Endothelial cell of hepatic sinusoid (primary cell): Measurements from ENCODE around the gene RNU1-3.
"Not testable (repeated sequence)": the region's sequence is repeated elsewhere in the genome, so short reads cannot be mapped to it uniquely, and the experiment has no call there.

Experiments used
- in situ Hi-C: cut with HindIII; loops from 2 replicates; pipeline ENCODE4 v1.10.0; 2017; ENCODE audit warnings: low sequenced_read_pairs

RNU1-3 gene

DNA sequence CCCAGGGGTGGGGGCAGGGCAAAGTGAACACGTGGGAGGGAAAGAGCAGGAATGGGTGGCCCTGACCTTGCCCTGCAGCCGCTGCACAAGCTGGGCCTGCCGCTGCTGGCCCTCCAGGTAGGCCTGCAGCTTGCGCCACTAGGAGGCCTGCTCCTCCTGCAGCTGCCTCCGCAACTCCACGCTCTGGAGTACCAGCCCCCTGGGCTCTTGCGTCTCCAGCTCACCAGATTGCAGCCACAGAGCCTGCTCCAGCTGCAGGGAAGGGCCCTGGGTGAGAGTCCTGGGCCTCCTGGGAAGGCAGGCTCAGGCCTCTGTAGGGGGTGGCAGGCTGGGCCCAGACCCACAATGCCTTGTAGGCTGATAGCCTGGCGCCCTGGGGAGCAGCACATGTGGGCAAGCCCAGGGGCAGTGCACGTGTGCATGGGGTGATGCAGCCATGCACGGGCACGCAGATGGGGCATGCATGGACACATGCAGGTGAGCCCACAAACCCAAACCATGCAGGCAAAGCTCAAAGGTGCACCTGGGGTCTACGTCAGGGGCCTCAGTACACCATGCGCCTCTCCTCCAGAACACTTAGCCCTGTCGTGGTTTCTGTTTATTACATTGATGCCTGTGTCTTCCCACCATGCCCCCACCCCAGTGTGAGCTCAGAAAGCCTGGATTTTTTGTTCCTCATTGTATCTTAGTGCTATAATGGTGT, 9.6 kb downstream of the RNU1-3 start:
- in situ Hi-C loops: not testable (repeated sequence)

DNA sequence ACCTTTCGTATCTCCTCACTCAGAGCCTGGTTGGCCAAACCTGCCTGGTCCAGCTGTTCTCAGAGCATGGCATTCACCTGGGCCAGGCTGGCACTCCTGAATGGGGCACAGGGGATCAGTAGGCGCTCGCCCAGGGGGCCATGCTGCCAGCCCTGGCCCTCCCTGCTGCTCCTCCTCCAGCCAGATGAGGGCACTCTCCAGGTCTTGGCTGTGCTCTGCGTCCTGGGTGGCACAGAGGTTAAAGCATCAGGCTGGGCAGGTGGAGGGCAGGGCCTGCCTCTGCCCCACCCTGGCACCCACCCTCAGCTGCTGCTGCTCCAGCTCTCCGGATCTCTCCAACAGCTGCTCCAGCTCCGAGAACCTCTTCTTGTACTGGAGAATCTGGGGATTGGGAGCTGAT, 10.2 kb downstream of the RNU1-3 start:
- in situ Hi-C loops: not testable (repeated sequence)

DNA sequence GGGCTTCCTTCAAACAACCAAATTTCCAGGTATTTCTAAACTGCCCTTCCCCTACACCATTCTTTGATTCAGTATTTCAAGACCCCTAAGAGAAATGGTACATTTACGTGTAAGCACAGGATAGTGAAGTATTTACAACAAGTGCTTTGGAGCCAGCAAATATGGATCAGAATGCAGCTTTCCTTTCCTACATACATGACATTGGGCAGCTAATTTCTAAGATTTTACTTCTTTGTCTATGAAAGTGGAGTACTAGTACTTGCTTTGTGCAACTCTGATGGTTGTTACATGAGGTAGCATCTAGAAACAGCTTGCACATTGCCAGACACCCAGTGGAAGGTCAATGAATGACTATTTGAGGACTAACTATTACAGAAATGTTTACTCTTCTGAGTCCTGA, 15.2 kb downstream of the RNU1-3 start:
- in situ Hi-C loops: not testable (repeated sequence)

DNA sequence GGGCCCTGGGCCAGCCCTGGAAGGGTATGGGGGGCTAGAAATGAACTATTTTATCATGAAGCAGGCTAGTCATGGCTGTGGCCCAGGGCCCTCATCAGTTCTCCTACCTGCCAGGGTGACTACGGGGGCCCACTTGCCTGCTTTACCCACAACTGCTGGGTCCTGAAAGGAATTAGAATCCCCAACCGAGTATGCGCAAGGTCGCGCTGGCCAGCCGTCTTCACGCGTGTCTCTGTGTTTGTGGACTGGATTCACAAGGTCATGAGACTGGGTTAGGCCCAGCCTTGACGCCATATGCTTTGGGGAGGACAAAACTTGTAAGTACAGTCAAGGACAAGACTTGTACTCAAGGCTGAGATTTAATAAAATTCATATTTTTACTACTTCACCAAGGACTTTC, 16.8 kb downstream of the RNU1-3 start:
- in situ Hi-C loops: not testable (repeated sequence)

DNA sequence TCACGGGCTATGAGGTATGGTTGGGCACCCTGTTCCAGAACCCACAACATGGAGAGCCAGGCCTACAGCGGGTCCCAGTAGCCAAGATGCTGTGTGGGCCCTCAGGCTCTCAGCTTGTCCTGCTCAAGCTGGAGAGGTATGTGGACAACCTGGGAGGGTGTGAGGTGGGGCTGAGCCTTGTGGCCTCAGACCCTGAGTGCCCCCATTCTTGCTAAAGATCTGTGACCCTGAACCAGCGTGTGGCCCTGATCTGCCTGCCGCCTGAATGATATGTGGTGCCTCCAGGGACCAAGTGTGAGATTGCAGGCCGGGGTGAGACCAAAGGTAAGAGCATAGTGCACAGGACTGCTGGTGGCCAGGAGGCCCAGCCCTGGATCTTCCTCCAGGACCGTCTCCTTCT, 17.4 kb downstream of the RNU1-3 start:
- in situ Hi-C loops: not testable (repeated sequence)

DNA sequence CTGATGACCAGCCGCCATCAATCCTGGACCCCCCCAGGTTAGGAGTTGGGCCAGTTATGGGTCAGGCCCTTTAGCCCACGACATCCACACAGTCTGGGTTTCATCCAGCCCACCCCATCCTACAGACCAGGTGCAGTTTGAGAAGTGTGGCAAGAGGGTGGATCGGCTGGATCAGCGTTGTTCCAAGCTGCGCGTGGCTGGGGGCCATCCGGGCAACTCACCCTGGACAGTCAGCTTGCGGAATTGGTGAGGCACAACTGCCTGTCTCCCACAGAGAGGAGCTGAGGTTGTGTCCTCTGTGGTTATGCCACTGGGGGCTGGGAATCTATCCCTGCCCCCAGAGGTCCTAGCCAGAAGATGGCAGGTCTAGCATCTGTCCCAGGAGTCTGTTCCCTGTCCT, 18.0 kb downstream of the RNU1-3 start:
- in situ Hi-C loops: not testable (repeated sequence)

DNA sequence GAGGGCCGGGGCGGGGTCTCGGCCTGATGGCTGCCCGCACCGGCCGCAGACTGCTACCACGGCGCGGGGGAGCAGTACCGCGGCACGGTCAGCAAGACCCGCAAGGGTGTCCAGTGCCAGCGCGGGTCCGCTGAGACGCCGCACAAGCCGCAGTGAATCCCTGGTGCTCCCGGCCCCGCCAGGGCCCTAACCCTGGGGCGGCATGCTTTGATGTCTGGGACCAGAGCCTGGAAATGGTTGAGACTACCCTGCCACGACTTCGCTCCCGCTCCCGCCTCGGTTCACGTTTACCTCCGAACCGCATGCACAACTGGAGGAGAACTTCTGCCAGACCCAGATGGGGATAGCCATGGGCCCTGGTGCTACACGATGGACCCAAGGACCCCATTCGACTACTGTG, 18.5 kb downstream of the RNU1-3 start:
- in situ Hi-C loops: not testable (repeated sequence)

DNA sequence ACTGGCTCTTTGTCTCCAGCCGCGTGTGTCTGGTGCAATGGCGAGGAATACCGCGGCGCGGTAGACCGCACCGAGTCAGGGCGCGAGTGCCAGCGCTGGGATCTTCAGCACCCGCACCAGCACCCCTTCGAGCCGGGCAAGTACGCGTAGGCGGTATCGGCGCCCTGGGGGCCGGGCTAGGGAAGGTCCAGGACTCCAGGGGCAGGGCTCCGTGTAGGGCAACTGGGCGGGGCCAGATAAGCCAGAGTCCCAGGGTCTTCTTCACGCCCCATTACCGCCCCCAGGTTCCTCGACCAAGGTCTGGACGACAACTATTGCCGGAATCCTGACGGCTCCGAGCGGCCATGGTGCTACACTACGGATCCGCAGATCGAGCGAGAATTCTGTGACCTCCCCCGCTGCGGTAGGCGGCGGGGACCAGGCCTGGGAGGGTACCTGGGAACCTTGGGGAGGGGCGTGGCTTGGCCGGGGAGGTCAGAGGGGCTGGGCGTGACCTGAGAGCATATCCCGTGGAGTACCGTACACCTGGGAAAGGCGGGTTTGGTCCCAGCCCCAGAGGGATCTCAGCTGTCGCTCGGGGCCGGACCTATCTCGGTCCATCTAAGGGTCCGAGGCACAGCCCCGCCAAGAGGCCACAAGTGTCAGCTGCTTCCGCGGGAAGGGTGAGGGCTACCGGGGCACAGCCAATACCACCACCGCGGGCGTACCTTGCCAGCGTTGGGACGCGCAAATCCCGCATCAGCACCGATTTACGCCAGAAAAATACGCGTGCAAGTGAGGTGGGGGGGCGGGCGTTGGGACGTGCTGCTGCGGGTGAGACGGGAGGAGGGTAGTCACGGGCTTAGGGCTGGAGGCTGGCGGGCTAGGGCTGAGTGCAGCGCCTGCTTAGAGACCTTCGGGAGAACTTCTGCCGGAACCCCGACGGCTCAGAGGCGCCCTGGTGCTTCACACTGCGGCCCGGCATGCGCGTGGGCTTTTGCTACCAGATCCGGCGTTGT, 19.3 kb downstream of the RNU1-3 start:
- in situ Hi-C loops: not testable (repeated sequence)

DNA sequence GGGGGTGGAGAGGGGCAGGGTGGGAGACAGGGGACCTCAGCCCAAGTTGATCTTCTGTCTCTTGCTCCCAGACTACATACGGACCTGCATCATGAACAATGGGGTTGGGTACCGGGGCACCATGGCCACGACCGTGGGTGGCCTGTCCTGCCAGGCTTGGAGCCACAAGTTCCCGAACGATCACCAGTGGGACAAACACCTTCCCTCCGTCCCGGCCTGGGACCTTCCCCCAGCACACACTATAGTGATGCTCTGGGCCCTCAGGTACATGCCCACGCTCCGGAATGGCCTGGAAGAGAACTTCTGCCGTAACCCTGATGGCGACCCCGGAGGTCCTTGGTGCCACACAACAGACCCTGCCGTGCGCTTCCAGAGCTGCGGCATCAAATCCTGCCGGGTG, 20.0 kb downstream of the RNU1-3 start:
- in situ Hi-C loops: not testable (repeated sequence)

DNA sequence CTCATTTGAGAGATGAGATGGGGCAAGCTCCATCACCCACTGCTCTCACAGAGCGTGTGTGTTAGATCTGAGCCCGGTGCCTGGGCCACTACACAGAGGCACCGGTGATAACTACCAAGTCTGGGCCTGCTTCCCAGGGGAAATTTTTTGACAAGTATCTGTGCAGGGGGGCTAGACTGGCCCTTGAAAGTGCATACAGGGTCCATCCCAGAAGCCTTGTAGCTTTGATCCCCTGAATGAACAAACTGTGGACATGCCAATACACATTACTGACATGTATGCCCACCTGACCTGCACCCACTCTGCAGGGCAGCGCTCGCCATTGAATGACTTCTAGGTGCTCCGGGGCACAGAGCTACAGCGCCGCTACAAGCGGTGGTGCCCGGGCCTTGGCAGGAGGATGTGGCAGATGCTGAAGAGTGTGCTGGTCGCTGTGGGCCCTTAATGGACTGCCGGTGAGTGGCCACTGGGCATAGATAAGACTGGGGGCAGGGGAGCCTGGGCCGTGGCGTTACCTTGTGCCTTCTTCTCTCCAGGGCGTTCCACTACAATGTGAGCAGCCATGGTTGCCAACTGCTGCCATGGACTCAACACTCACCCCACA, 20.6 kb downstream of the RNU1-3 start:
- in situ Hi-C loops: not testable (repeated sequence)

DNA sequence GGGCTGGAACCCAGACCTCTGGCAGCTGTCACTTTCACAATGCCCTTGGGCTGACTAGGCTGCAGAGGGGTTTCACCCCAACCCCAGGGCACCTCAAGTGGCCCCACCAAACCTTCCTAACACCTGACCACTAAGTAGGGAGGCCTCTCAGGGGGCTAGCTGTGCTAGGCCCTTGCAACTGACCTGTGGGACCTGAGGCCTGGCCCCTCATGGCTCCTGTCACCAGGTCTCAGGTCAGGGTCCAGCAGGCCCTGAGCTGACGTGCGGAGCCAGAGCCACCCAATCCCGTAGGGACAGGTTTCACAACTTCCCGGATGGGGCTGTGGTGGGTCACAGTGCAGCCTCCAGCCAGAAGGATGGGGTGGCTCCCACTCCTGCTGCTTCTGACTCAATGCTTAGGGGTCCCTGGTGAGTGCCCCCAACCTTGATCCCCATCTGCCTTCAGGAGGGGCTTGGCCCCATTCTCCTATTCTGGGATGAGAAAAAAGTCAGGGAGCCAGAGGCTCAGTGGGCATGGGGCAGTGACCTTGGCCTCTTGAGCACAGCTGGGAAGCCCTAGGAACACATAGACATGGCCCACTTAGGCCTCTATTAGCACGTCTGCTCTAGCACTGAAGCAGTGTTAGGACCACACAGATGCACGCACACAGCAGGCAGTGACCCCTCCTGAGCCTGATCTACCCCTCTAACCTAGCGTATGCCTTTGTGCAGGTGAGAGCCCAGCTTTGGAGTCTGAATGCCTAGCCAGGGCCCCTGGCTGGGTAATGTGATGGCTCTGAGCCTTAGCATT, 21.3 kb downstream of the RNU1-3 start:
- in situ Hi-C loops: not testable (repeated sequence)

DNA sequence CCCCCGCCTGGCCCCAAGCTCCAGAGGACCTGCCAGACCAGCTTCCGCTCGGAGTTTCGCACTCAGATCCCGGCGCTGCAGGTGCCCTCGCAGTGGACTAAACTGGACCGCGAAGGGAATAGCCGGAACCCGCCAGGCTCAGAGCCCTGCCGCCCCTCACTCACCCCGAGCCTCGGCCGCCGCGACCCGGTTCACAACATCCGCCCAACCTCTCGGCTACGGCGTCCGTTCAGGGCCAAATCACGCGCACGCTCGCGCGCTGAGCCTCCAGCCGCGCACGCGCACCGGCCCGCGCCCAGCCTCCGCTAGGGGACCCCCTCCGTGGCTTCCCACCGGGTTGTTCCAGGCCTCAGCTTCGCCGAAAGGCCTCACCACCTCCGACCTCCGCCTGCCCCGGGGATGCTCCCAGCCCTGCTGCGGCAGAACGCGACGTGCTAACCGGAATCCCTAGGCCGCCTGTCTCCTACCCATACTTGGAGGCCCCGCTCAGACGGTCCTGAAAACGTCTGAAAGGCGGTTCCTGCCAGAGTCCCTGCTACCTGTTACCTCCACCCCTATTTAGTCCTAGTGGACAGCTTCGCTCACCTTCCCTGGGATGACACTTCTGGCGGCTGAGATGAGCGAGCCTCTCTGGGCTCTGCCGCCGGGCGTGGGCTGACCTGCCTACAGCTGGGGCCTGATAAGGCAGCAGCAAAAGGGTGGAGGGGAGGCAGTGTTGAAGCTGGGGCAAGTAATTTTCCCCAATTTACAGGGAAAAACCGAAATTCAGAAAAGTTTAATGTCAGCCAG, 22.1 kb downstream of the RNU1-3 start:
- in situ Hi-C loops: not testable (repeated sequence)

DNA sequence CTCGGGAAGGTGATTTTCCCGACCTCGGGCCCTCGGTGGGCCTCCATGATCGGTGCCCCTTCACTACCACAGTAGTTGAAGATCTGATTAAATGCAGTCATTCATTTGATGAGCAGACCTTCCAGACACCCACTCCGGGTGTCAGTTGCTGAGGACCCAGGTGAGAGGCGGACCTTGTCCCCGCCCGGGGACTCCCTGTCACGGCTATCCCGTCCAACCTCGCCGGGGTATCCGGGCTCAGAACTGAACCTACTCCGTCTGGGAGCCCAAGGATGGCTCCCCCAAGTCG, 22.6 kb downstream of the RNU1-3 start:
- in situ Hi-C loops: no loop called here

DNA sequence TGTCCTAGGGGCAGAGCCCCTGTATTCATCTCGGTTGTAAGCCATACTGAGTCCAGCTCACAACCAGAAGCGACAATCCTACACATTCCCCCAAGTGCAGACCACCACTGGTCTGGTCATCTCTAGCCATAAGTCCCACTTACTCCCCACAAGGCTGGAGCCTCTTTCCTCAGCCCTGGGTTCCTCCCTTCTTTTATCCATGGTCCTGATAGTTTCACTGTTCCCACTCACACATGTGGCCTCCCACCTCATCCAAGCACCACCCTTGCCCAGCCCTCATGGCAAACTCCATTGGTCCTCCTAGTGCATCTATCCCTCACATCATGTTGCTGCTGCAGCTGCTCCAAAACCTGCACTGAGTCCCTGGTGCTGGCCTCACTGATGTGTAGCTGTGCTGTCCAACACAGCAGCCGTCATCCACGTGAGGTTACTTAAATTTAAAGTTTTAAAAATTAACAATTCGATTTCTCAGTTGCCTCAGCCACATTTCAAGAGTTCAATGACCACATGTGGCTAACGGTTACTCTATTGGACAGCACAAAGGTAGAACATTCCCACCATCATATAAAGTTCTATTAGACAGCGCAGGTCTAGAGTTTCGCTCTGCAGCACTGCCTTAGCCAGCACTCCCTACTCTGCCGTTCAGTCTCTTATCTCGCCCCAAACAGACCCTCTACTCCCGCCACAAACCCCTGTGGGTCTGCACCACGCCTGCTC, 23.1 kb downstream of the RNU1-3 start:
- in situ Hi-C loops: not testable (repeated sequence)

DNA sequence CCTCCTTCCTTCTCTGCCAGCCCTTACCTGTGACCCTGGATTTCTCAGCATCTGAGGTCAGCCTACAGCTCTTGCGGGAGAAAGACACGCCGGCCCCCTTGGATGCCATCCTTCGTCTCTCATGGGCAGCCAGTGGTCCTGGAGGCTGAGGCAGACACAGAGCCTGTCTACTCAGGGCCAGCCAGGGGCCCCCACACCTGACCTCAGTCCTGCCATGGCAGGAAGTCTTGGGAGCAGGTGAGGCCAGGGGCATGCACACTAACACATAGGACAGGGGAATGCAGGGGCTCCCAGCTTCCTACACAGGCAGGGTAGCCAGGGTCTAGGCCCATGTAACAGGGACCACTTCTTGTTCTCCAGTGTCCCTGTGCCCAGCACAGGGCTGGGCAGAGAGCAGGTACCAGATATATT, 23.7 kb downstream of the RNU1-3 start:
- in situ Hi-C loops: not testable (repeated sequence)

DNA sequence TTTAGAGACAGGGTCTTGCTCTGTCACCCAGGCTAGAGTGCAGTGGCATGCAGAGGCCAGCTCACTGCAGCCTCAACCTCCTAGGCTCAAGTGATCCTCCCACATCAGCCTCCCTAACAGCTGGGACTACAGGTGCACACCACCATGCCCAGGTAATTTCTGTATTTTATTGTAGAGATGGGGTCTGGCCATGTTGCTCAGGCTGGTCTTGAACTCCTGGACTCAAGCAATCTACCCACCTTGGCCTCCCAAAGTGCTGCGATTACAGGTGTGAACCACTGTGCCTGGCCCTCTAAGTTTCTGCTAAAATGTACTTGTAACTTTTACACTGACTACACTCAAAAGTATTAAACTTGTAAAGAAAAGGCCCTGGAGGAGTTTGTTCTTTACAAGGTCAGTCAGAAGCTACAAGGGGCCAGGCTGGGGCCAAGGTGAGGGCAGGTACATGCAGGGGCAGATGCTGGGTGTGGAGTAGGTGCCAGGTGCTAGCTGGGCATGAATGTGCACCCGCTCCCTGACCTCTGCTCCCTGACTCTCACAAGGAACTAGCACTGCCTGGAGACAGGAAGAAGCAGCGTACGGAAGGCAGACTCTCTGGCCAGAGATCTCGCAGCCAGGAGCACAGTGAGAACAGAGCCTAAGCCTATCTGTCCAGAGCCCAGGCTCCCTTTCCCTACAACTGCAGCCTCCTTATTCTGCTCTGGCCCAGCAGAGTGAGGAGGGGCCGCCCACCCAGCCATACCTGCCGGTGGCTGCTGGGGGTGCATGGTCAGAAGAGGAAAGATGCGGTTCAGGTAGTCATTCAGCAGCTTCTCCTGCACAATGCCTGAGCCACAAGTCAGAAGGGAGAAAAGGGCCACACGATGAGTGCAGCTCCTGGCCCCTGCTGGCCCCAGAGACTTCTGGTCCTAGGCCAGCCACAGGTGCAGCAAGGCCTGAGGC, 24.5 kb downstream of the RNU1-3 start:
- in situ Hi-C loops: not testable (repeated sequence)

DNA sequence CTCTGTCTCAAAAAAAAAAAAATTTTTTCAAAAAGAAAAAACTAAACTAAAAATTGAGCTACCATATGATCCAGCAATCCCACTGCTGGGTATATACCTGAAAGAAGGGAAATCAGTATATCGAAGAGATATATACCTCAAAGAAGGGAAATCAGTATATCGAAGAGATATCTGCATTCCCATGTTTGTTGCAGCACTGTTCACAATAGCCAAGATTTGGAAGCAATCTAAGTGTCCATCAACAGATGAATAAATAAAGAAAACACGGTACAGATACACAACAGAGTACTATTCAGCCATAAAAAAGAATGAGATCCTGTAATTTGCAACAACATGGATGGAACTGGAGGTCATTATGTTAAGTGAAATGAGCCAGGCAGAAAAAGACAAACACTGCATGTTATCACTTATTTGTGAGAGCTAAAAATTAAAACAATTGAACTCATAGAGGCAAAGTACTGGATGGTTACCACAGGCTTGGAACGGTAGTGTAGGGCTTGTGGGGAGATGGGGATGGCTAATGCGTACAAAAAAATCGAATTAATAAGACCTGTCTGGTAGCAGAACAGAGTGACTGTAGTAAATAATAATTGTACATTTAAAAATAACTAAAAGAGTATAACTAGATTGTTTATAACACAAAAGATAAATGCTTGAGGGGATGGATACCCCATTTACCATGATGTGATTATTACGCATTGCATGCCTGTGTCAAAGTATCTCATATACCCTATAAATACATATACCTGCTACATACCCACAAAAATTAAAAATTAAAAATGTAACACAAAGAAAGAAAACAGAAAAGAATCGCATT, 25.4 kb downstream of the RNU1-3 start:
- in situ Hi-C loops: not testable (repeated sequence)
